CD4-positive, alpha-beta memory T cell (primary cell): ENCODE measurements around the gene CUX1. TPM values are rescaled to one million over a fixed set of nuclear protein-coding genes. Genes with fewer than 3 reads are reported as not detected.
"Not testable (repeated sequence)": the region's sequence is repeated elsewhere in the genome, so short reads cannot be mapped to it uniquely, and the experiment has no call there.

Experiments
- CTCF ChIA-PET: fragments of 350-600 bp; sonication (Branson Sonifier 250); formaldehyde crosslinking; loops from one replicate; lab custom pipeline; 2021; ENCODE audit warnings: inconsistent platforms; ENCODE audit not compliant: partially characterized antibody; lab: Charles Lee
- POLR2A ChIA-PET: fragments of 350-600 bp; sonication (Branson Sonifier 250); formaldehyde crosslinking; loops from one replicate; lab custom pipeline; 2021; ENCODE audit not compliant: partially characterized antibody; lab: Charles Lee
- DNase-seq, 5 donors: peaks; one replicate each; pipeline versions ENCODE4 v3.0.0 to v3.0.0-alpha.2; 2020 to 2022; ENCODE audit warnings: mixed read lengths in 1 of 5
- H3K27ac ChIP-seq: one replicate; pipeline ENCODE4 v1.7.0; 2013; ENCODE audit warnings: low read depth, low read length
- H3K27me3 ChIP-seq: 2 replicates; pipeline ENCODE4 v1.7.0; 2013; ENCODE audit warnings: mild to moderate bottlenecking, low read length, moderate library complexity; ENCODE audit not compliant: insufficient read depth
- H3K36me3 ChIP-seq: 2 replicates; pipeline ENCODE4 v1.7.0; 2013; ENCODE audit warnings: mild to moderate bottlenecking, low read length, moderate library complexity; ENCODE audit not compliant: insufficient read depth
- H3K4me1 ChIP-seq: 2 replicates; pipeline ENCODE4 v1.7.0; 2013; ENCODE audit warnings: mild to moderate bottlenecking, low read length, moderate library complexity; ENCODE audit not compliant: insufficient read depth
- H3K4me3 ChIP-seq, 2 donors: one replicate each; pipeline ENCODE4 v1.7.0; 2013; ENCODE audit warnings: low read length in 2 of 2, mild to moderate bottlenecking in 1 of 2
- H3K9me3 ChIP-seq, 2 donors: one replicate each; pipeline ENCODE4 v1.7.0; 2013; ENCODE audit warnings: low read length in 2 of 2, control low read depth in 1 of 2; ENCODE audit not compliant: control insufficient read depth in 1 of 2
- H3K27ac Mint-ChIP-seq, 7 donors: one replicate each; pipeline ENCODE4 v1.8.0; 2020 to 2021; ENCODE audit warnings: mixed read lengths in 7 of 7, mild to moderate bottlenecking in 6 of 7, inconsistent platforms in 3 of 7, moderate library complexity in 3 of 7
- H3K27me3 Mint-ChIP-seq, 2 donors: one replicate each; pipeline ENCODE4 v1.8.0; 2020 to 2021; ENCODE audit warnings: mixed read lengths in 2 of 2
- H3K36me3 Mint-ChIP-seq, 2 donors: one replicate each; pipeline ENCODE4 v1.8.0; 2020 to 2021; ENCODE audit warnings: mixed read lengths in 2 of 2, inconsistent platforms in 1 of 2, mild to moderate bottlenecking in 1 of 2
- H3K4me1 Mint-ChIP-seq, 4 donors: one replicate each; pipeline ENCODE4 v1.8.0; 2020 to 2021; ENCODE audit warnings: mixed read lengths in 4 of 4, mild to moderate bottlenecking in 1 of 4
- H3K4me3 Mint-ChIP-seq, 8 donors: one replicate each; pipeline ENCODE4 v1.8.0; 2020 to 2021; ENCODE audit warnings: mixed read lengths in 8 of 8, mild to moderate bottlenecking in 7 of 8, moderate library complexity in 6 of 8, inconsistent platforms in 3 of 8
- H3K9me3 Mint-ChIP-seq, 8 donors: one replicate each; pipeline ENCODE4 v1.8.0; 2020 to 2021; ENCODE audit warnings: mixed read lengths in 8 of 8, mild to moderate bottlenecking in 5 of 8, inconsistent platforms in 3 of 8, moderate library complexity in 1 of 8
- intact Hi-C: fragments of 100-400 bp; cut with micrococcal nuclease; formaldehyde crosslinking; loops from one replicate; pipeline ENCODE4 v1.15.1; 2023
- polyA plus RNA-seq, 2 donors: library from polyadenylated mRNA; unstranded; fragments of 300-500 nt; fragmentation: Illumina TruSeq; gene quantifications; one replicate each; pipeline ENCODE4 v1.2.3, GENCODE V29; 2021
- total RNA-seq, 2 experiments: library from RNA; stranded (reverse); gene quantifications; one replicate each; pipeline ENCODE4 v1.2.3, GENCODE V29; 2021

Gene CUX1
- total and polyA plus RNA-seq, 4 experiments from 2014 or later = 2.1 to 47.6 (median 36.1) TPM

DNA sequence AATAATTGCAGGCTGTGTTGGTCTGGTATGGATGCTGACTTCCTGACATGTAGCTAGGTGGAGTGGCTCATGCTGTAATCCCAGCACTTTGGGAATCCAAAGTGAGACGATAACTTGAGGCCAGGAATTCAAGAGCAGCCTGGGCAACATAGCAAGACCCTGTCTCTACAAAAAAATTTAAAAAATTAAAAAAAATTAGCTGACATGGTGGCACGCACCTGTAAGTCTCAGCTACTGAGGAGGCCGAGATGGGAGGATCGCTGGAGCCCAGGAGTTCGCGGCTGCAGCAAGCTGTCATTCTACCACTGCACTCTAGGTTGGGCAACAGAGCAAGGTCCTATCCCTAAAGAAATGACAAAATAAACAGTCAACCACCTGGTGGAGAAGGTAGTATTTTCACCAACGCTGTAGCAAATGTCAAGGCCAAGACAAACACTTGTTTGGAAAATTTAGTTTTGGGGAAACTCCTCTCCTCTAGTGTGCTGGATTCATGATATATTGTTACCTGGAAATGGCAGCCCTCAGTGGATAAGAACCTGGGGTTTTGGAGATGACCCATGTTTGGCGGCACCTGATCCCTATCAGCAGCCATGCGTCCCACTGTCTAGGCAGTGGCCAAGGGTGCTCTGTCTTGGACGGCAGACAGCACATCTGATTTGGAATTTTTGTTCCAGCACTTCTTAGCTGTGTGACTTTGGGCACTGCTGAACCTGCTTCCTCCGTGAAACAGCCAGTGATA, 29.5 kb downstream of the CUX1 start:
- POLR2A ChIA-PET = interaction anchor here (2.7 kb wide), 1 partner anchor 10 kb away, joined by 14 read pairs; no protein-coding TSS in a partner anchor
- no peak for DNase-seq
- no peaks in the 10 kb centered on the region for H3K4me1 ChIP-seq
- no peak overlapping the region for H3K4me3 Mint-ChIP-seq
- peaks cover 0 to 20% (median 5%) of the 10 kb centered on the region in 8 donors for H3K9me3 Mint-ChIP-seq
- no peaks in the 10 kb centered on the region for H3K36me3 ChIP-seq
- H3K27me3 ChIP-seq = no peaks in the 10 kb centered on the region
- H3K36me3 Mint-ChIP-seq = peaks cover 8 to 20% of the 10 kb centered on the region in 2 donors
- peaks cover 11 to 19% (median 15%) of the 10 kb centered on the region in 4 donors for H3K4me1 Mint-ChIP-seq
- intact Hi-C loops = no loop called here
- peaks cover 0 to 4% of the 10 kb centered on the region in 2 donors for H3K9me3 ChIP-seq
- H3K27ac Mint-ChIP-seq = no peak overlapping the region
- H3K27me3 Mint-ChIP-seq = no peaks in the 10 kb centered on the region
- CTCF ChIA-PET = interaction anchor here (0.8 to 2.5 kb wide), 2 partner anchors 10 to 12 kb away, joined by 3 to 8 read pairs; no protein-coding TSS in a partner anchor
- H3K4me3 ChIP-seq = no peak overlapping the region
- H3K27ac ChIP-seq = no peak overlapping the region

DNA sequence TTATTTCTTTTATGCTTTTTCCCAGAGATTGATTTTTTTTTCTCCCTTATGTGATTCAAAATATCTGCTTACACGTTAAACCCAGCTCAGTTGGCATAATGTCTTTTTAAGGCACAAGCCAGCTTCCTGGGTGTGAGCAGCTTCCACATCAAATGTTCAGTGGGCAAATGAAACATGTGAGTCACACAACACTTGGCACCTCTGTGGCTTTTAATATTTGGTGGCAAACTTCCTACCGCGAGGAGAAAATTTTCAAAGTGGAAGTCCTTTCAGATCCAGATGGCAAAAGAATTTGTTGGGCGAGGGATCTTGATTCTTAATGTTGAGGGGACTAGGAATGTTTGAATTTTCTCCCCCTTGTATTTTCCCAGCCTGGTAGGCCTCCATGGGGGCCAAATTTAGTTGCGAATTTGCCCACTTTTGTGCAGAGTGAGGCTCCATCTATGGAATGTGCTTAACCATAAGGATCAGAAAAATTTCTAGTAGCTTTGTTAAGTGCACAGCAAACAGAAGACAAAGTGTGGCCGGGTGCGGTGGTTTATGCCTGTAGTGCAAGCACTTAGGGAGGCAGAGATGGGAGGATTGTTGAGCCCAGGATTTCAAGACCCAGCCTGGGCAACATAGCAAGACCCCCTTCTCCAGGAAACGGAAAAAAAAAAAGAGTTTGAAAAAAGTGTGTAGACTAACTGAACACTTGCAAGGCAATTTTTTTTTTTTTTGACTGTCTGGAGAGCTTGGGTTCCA, 31.0 kb downstream of the CUX1 start:
- CTCF ChIA-PET = interaction anchor here (2.5 kb wide), 1 partner anchor 9 kb away, joined by 8 read pairs; no protein-coding TSS in a partner anchor

DNA sequence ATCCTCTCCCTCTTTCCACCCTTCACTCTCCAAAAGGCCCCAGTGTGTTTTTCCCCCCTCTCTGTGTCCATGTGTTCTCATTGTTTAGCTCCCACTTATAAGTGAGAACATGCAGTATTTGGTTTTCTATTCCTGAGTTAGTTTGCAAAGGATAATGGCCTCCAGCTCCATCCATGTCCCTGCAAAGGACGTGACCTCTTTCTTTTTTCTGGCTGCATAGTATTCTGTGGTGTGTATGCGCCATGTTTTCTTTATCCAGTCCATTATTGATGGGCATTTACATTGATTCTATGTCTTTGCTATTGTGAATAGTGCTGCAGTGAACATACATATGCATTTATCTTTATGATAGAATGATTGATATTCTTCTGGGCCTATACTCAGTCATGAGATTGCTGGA, 31.9 kb downstream of the CUX1 start:
- DNase-seq, H3K27me3 ChIP-seq, H3K27me3 Mint-ChIP-seq, H3K27ac Mint-ChIP-seq, H3K27ac ChIP-seq, POLR2A ChIA-PET, intact Hi-C loops, H3K4me3 Mint-ChIP-seq, H3K36me3 ChIP-seq, H3K4me3 ChIP-seq, H3K4me1 ChIP-seq, H3K9me3 ChIP-seq: not testable (repeated sequence)
- CTCF ChIA-PET = interaction anchor here (2.5 kb wide), 1 partner anchor 8 kb away, joined by 8 read pairs; no protein-coding TSS in a partner anchor
- H3K9me3 Mint-ChIP-seq = peaks cover 0 to 20% (median 5%) of the 10 kb centered on the region in 8 donors
- H3K4me1 Mint-ChIP-seq = peaks cover 14 to 31% (median 19%) of the 10 kb centered on the region in 4 donors
- peaks cover 8 to 20% of the 10 kb centered on the region in 2 donors for H3K36me3 Mint-ChIP-seq

More for the DNA sequence above, 31.0 kb downstream of the CUX1 start:
- no peaks in the 10 kb centered on the region for H3K36me3 ChIP-seq
- Mint-ChIP-seq H3K4me1 (peaks cover 11 to 24% (median 15%) of the 10 kb centered on the region in 4 donors), H3K36me3 (peaks cover 8 to 20% of the 10 kb centered on the region in 2 donors), H3K4me3 (peak overlapping the region in 3 of 8 donors; percentile 39 to 64 (median 55)), H3K9me3 (peaks cover 0 to 20% (median 5%) of the 10 kb centered on the region in 8 donors), H3K27ac (peak overlapping the region in 2 of 7 donors; percentile 29 to 61), H3K27me3 (no peaks in the 10 kb centered on the region)
- no peaks in the 10 kb centered on the region for H3K27me3 ChIP-seq
- no peak overlapping the region for H3K4me3 ChIP-seq
- DNase-seq = no peak
- POLR2A ChIA-PET = interaction anchor here (2.7 kb wide), 1 partner anchor 9 kb away, joined by 14 read pairs; no protein-coding TSS in a partner anchor
- no peaks in the 10 kb centered on the region for H3K4me1 ChIP-seq
- intact Hi-C loops = no loop called here
- H3K27ac ChIP-seq = no peak overlapping the region
- H3K9me3 ChIP-seq = peaks cover 0 to 4% of the 10 kb centered on the region in 2 donors

DNA sequence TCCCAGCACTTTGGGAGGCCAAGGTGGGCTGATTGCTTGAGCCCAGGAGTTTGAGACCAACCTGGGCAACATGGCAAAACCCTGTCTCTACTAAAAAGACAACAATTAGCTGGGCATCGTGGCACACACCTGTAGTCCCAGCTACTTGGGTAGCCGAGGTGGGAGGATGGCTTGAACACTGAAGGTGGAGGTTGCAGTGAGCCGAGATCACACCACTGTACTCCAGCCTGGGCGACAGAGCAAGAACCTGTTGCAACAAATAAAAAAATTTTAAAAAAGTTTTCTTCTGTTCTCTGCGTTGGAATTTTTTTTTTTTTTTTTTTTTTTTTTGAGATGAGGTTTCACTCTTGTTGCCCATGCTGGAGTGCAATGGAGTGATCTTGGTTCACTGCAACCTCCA, 34.9 kb downstream of the CUX1 start:
- H3K9me3 Mint-ChIP-seq = peaks cover 0 to 20% (median 3%) of the 10 kb centered on the region in 8 donors
- H3K36me3 Mint-ChIP-seq = peaks cover 12 to 23% of the 10 kb centered on the region in 2 donors
- H3K4me1 Mint-ChIP-seq = peaks cover 29 to 55% (median 38%) of the 10 kb centered on the region in 4 donors
- H3K4me3 ChIP-seq, H3K27me3 ChIP-seq, H3K36me3 ChIP-seq, H3K27ac ChIP-seq, intact Hi-C loops, H3K9me3 ChIP-seq, DNase-seq, POLR2A ChIA-PET, H3K27ac Mint-ChIP-seq, H3K27me3 Mint-ChIP-seq, H3K4me3 Mint-ChIP-seq: not testable (repeated sequence)
- H3K4me1 ChIP-seq = peaks cover 13% of the 10 kb centered on the region
- CTCF ChIA-PET = interaction anchor here (0.9 kb wide), 1 partner anchor 109 kb away, joined by 3 read pairs; no protein-coding TSS in a partner anchor

- Histone ChIP-seq H3K36me3 (no peaks in the 10 kb centered on the region), H3K9me3 (no peaks in the 10 kb centered on the region), H3K4me3 (no peak overlapping the region), H3K4me1 (peaks cover 18% of the 10 kb centered on the region), H3K27me3 (no peaks in the 10 kb centered on the region), H3K27ac (no peak overlapping the region)
- Mint-ChIP-seq H3K4me3 (no peak overlapping the region), H3K4me1 (peaks cover 27 to 52% (median 38%) of the 10 kb centered on the region in 4 donors), H3K36me3 (peaks cover 9 to 16% of the 10 kb centered on the region in 2 donors), H3K27me3 (no peaks in the 10 kb centered on the region), H3K27ac (no peak overlapping the region), H3K9me3 (peaks cover 0 to 9% (median 3%) of the 10 kb centered on the region in 8 donors)
- no peak for DNase-seq
- ChIA-PET CTCF (no interaction called here), POLR2A (no interaction called here)
- intact Hi-C loops = no loop called here
These were observed 36.3 kb downstream of the CUX1 start for GRCh38 chr7:101853684-101854083.

GRCh38 chr7:101854084-101854865, 36.8 kb downstream of the CUX1 start:
- Histone ChIP-seq H3K4me1 (peaks cover 18% of the 10 kb centered on the region), H3K4me3 (no peak overlapping the region), H3K36me3 (no peaks in the 10 kb centered on the region), H3K27ac (no peak overlapping the region), H3K9me3 (no peaks in the 10 kb centered on the region), H3K27me3 (no peaks in the 10 kb centered on the region)
- intact Hi-C loops = no loop called here
- Mint-ChIP-seq H3K9me3 (peaks cover 0 to 3% (median 1%) of the 10 kb centered on the region in 8 donors), H3K27ac (peak overlapping the region in 2 of 7 donors; percentile 8 to 9), H3K4me1 (peaks cover 26 to 47% (median 36%) of the 10 kb centered on the region in 4 donors), H3K4me3 (no peak overlapping the region), H3K36me3 (peaks cover 6 to 10% of the 10 kb centered on the region in 2 donors), H3K27me3 (no peaks in the 10 kb centered on the region)
- no peak for DNase-seq
- ChIA-PET CTCF (no interaction called here), POLR2A (no interaction called here)
